GM12801 (cell line): ENCODE data around the gene MIB1.

Source experiments
- TF ChIP-seq, protein P1 (sequence below): IDR thresholded peaks from one replicate; pipeline ENCODE4 v1.5.1; 2011; ENCODE audit warnings: control low read depth; ENCODE audit not compliant: insufficient read length; ENCODE audit errors: extremely low read depth

MIB1 gene

DNA sequence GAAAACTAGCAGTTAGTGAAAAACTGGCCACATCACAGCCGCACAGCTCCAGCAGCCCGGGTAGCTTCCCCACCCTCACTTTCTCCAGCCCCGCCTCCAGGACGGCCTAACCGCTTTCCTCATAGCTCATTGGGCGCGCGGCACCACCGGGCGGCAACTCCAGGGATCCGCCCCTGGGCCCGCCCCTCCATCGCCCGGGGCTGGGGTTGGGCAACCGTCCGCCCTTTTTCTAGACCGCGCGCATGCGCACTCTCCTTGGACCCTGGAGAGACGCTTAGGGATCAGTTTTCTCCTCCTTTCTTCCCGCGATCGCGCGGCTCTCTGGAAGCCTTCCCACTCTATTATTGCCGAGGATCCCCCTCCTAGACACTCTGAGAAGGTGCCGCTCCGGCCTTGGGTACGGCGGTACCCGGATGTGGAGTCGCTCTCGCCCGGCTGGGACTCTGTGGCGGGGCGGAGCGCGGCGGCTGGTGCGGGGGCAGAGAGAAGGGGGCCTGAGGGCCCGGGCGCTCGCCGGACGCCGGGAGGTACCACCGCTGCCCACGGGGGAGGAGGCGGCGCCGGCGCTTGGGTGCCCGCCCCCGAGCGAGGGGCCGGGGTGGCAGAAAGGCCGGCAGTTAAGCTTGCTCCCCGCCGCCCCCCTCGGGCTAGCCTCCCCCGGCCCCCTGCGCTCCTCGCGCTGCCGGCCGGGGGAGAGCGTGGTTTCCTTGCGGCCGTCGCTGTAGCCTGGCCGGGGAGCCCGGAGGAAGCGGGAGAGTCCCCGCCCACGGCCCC, at the start of gene MIB1:
MIB1 (plus strand) TSS at position 255 of the 774 bp plus-strand sequence. CDS start 792 bp downstream, outside the sequence.
- TF ChIP-seq, protein P1, sequence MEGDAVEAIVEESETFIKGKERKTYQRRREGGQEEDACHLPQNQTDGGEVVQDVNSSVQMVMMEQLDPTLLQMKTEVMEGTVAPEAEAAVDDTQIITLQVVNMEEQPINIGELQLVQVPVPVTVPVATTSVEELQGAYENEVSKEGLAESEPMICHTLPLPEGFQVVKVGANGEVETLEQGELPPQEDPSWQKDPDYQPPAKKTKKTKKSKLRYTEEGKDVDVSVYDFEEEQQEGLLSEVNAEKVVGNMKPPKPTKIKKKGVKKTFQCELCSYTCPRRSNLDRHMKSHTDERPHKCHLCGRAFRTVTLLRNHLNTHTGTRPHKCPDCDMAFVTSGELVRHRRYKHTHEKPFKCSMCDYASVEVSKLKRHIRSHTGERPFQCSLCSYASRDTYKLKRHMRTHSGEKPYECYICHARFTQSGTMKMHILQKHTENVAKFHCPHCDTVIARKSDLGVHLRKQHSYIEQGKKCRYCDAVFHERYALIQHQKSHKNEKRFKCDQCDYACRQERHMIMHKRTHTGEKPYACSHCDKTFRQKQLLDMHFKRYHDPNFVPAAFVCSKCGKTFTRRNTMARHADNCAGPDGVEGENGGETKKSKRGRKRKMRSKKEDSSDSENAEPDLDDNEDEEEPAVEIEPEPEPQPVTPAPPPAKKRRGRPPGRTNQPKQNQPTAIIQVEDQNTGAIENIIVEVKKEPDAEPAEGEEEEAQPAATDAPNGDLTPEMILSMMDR = no peak

DNA sequence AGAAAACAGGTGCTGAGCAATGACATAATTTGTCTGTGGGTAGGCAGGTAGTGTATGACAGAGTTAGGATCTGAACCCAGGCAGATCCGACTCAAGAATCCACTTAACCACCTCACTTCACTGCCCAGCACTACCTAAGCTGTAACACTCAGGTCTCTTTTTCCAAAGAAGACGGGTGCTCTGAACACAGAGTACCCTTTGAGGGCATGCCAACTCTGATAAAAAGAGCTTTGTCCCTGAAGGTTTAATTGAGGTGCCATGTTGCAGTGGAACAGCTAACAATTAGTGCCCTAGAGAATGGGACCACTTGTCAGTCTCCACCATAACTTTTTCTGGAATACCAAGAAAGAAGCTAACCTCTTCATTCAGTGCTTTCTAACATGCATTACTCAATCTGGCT, 47.3 kb upstream of the MIB1 start:
- TF ChIP-seq, protein P1 = no peak

DNA sequence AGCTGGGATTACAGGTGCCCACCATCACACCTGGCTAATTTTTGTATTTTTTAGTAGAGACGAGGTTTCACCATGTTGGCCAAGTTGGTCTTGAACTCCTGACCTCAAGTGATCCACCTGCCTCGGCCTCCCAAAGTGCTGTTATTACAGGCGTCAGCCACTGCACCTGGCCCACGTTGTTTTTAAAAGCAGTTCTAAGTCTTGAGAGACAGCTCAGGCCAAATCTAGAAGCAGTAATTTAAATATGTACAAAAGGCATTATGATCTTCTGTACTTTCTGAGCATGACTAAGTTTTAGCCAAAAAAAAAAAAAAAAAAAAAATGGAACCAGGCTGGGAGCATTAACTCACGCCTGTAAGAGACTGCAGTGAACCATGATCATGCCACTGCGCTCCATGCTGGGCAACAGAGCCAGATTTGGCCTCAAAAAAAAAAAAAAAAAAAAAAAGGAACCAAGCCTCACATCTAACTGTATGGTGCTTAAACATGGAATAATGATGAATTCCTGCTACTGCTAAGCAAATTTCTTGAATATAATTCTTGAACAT, 40.0 kb upstream of the MIB1 start:
- TF ChIP-seq, protein P1 = no peak

DNA sequence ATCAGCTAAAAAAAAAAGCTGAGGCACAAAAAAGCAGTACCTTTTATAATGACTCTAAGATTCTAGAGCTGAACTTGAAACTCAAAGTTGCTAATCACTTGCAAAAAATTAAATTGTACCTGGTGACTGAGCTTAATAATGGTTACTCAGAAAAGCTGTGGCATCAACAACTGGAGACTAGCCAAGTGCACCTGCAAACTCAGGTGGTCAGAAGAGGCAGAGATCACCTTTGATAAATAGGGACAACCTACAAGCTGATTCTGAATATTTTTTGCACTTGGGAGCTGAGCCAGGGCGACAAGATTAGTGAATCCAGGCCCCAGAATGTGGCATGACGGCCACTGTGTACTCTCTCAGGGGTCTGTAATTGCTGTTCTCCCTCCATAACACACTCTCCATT, 39.0 kb upstream of the MIB1 start:
- TF ChIP-seq, protein P1 = no peak

DNA sequence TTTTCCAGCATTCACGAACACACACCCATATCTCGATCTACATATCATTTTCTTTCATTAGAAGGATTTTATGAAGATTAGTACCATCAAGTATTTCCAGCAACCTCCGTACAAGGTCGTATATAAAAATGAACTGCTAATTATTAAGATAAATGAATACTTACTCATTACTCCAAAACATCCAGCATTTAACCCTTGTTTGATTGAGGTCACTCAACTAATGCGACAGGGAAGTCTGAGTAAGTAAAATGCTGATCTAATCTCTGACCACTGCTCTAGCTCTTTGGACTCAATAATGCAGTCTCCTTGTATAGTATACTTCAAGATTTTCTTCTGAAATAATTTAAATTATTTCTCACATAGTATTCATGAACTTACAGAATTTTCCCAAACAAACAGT, 38.0 kb upstream of the MIB1 start:
- TF ChIP-seq, protein P1 = no peak

DNA sequence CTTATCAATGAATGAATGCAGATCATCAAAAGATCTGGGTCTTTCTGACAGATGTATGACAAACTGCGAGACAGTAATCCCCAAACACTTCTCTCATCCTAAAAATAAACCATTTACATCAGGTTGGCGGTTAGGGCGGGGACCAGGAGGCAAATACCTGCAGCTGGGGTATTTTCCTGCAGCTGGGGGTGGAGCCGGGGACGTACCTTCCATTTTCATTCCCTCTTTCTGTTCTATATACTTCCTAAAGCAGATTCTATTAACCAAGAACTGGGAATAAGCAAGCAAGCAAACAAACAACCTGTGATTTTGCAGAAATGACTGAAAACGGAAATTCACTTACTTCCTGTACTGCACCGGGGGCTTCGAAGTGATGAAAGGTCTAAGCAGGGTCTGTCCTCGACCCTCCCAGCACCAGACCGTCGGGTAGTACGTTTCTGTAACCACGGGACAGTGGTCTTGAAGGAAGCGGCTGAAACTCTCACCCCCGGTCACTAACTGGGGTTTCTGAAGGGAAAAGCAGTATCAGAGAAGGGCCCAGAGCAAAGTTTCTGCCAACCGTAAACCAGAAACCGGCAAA, 37.3 kb upstream of the MIB1 start:
- TF ChIP-seq, protein P1 = no peak

DNA sequence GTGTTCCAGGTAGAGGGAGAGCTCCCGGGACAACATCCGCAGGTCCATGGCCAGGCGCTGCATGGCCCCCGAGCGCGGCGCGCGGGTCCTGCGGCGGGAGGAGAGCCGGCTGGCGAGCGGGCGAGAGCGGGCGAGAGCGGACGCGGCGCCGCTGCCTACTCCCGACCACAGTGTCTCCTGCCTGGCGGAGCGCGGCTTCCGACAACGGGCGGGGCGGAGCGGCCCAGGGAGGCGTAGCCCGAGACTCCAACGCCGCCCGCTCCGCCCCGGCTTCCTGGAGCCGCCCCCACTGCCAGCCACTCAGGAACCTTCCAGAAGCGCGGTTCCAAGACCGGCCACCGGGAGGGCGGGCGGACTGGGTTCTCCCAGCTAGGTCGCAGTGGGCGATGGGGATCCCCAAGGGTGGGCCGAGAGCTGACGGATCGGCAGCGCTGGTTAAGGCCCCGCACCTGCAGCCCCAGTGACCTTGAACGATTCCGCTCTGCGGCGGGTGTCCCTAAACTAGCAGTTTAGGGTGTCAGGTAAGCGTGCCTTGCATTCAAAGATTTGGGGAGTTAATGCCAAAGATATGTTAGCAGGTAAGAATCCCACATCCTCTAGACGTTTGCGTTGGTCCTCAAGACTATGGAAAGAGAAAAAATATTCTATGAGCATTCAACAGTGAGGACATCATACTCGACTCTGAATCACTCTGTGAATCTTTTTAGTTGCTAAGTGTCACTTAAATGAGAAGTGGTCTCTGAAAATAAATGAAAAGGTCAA, 35.8 kb upstream of the MIB1 start, which contains the start of gene ABHD3:
ABHD3 (minus strand) TSS at position 172 of the 762 bp plus-strand sequence; CDS start at position 63, 109 bp downstream.
- TF ChIP-seq, protein P1 = no peak
